Activated T-helper 1 cell treated with anti-CD3 and anti-CD28 coated beads, Interleukin-12 subunit alpha, Interleukin-12 subunit beta, Interleukin-2, Interleukin-4 antibody, amounts not matched to agents 30 ng/mL and 10 ng/mL and 1 ng/mL, durations not matched to agents 14 hours and 24 hours and 36 hours (primary cell): Measurements from ENCODE around the gene ARVCF. TPM values are rescaled to one million over a fixed set of nuclear protein-coding genes. Genes with fewer than 3 reads are reported as not detected.

Source experiments
- DNase-seq: peaks from one replicate; pipeline ENCODE4 v3.0.0; 2021; ENCODE audit warnings: low spot score
- H3K27ac Mint-ChIP-seq: one replicate; pipeline ENCODE4 v1.8.0; 2021; ENCODE audit warnings: mild to moderate bottlenecking, mixed read lengths
- H3K27me3 Mint-ChIP-seq: one replicate; pipeline ENCODE4 v1.8.0; 2022; ENCODE audit warnings: mild to moderate bottlenecking, moderate library complexity, mixed read lengths; ENCODE audit not compliant: insufficient read depth
- H3K36me3 Mint-ChIP-seq: one replicate; pipeline ENCODE4 v1.8.0; 2021; ENCODE audit warnings: low read depth, mixed read lengths
- H3K4me1 Mint-ChIP-seq: one replicate; pipeline ENCODE4 v1.8.0; 2021; ENCODE audit warnings: low read depth, mixed read lengths
- H3K4me3 Mint-ChIP-seq: one replicate; pipeline ENCODE4 v1.8.0; 2021; ENCODE audit warnings: mild to moderate bottlenecking, moderate library complexity, mixed read lengths
- H3K9me3 Mint-ChIP-seq: one replicate; pipeline ENCODE4 v1.8.0; 2021; ENCODE audit warnings: mixed read lengths
- intact Hi-C: fragments of 100-400 bp; cut with micrococcal nuclease; formaldehyde crosslinking; loops from one replicate; pipeline ENCODE4 v1.15.1; 2024
- total RNA-seq: library from RNA; stranded (reverse); gene quantifications from 2 replicates; pipeline ENCODE4 v1.2.3, GENCODE V29; 2022

ARVCF gene
- total RNA-seq, 1 donor from 2014 or later: 2.4 TPM

DNA sequence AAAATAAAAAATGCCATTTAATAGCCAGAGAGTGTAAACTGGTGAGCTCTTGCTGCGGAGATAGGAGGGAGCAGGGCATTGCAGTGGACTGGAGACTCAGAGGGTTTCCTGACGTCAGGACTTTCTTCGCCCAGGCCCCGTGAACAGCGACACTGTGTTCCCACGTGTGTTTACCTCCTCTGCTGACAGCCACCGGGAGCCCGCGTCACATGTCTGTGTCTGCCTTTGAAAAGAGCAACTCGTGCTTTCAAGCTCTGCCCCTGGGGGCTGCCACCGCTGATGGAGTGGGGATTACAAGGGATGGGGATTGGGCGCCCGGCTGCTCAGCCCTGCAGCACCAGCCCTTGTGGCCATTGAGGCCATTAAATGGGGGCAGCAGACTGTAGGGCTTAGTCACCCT is 7.6 kb upstream of the ARVCF start:
- DNase-seq: no peak
- no peak overlapping the region for H3K4me3 Mint-ChIP-seq
- peaks cover 22% of the 10 kb centered on the region for H3K4me1 Mint-ChIP-seq
- no peaks in the 10 kb centered on the region for H3K36me3 Mint-ChIP-seq
- H3K27ac Mint-ChIP-seq: no peak overlapping the region
- H3K27me3 Mint-ChIP-seq: peaks cover 3% of the 10 kb centered on the region
- intact Hi-C loops: no loop called here
- no peaks in the 10 kb centered on the region for H3K9me3 Mint-ChIP-seq

GRCh38 chr22:20022978-20023613 is 6.5 kb upstream of the ARVCF start:
- Mint-ChIP-seq H3K4me1 (peaks cover 22% of the 10 kb centered on the region), H3K27me3 (peaks cover 9% of the 10 kb centered on the region), H3K9me3 (no peaks in the 10 kb centered on the region), H3K4me3 (peak overlapping the region; percentile 47), H3K36me3 (no peaks in the 10 kb centered on the region), H3K27ac (no peak overlapping the region)
- intact Hi-C loops: no loop called here
- no peak for DNase-seq

GRCh38 chr22:20022231-20022977 is 5.8 kb upstream of the ARVCF start:
- intact Hi-C loops: no loop called here
- H3K27ac Mint-ChIP-seq: peak overlapping the region; percentile 85
- H3K4me3 Mint-ChIP-seq: peak overlapping the region; percentile 93
- peaks cover 16% of the 10 kb centered on the region for H3K27me3 Mint-ChIP-seq
- no peaks in the 10 kb centered on the region for H3K36me3 Mint-ChIP-seq
- no peaks in the 10 kb centered on the region for H3K9me3 Mint-ChIP-seq
- H3K4me1 Mint-ChIP-seq: peaks cover 22% of the 10 kb centered on the region
- no peak for DNase-seq

DNA sequence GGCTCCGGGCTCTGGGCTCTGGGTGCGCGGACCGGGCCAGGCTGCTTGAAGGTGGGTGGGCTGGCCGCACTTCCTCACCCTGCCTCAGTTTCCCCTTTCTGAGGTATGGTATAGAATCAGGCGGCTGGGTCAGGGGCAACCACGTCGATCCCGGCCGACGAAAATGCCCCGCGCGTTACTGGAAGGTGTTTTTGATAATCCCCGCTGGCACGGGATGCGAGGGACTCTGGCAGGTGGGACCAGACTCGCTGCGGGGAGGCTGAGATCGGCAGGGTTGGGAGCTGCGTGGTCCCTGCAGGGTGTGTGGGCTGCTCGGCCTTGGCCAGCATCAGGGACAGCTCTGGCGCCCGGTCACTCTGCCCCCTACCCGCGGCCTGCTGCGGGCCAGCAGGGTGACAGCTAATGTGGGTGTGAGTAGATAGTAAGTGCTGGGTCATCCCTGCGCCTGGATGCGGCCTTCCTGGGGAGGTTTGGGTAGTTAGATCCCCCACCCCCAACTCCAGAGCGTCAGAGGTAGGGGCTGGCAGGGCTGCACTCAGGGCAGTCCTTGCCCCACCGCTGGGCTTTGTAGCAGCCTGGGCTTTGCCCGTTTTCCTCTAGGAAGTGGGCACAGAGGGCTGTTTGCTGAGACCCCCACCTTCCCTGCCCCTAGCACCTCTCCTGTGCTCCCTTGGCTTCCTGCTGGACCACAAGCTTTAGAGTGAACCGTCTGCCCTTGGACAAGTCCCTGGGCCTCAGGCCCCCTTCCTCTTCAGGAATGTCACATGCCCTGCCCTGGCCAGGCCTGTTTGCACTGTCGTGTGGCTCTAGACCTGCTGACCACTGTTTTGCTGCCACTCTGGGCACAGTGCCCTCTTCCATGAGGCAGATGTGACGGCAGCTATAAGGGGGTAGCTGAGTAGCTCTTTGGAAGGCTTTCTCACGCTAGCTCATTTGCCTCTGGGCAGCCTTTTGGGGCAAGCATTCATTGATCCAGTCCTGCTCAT is 4.9 kb upstream of the ARVCF start:
- no peaks in the 10 kb centered on the region for H3K9me3 Mint-ChIP-seq

GRCh38 chr22:20020533-20021195 is 4.0 kb upstream of the ARVCF start, which contains the start of gene TANGO2:
Gene TANGO2 (plus strand): TSS chr22:20021110. CDS start chr22:20036799, 15,689 bp downstream.
- Mint-ChIP-seq H3K4me1 (peaks cover 22% of the 10 kb centered on the region), H3K27me3 (peaks cover 21% of the 10 kb centered on the region), H3K36me3 (no peaks in the 10 kb centered on the region), H3K27ac (peak within 1 kb of the TSS; percentile 93), H3K4me3 (peak within 1 kb of the TSS; percentile 93), H3K9me3 (no peaks in the 10 kb centered on the region)
- peak; percentile 95 for DNase-seq
- intact Hi-C loops: loop anchor here (1.0 to 2.0 kb wide), 4 partner anchors 59 to 279 kb away; partner anchors contain the start of gene ZDHHC8

More for the DNA sequence above, 4.9 kb upstream of the ARVCF start:
- no peaks in the 10 kb centered on the region for H3K36me3 Mint-ChIP-seq
- H3K27ac Mint-ChIP-seq: peak overlapping the region; percentile 85
- peaks cover 20% of the 10 kb centered on the region for H3K27me3 Mint-ChIP-seq
- intact Hi-C loops: loop anchor here (1.0 to 2.0 kb wide), 4 partner anchors 58 to 278 kb away; partner anchors contain the start of gene ZDHHC8
- H3K4me1 Mint-ChIP-seq: peaks cover 22% of the 10 kb centered on the region
- DNase-seq: no peak
- H3K4me3 Mint-ChIP-seq: peak overlapping the region; percentile 93

DNA sequence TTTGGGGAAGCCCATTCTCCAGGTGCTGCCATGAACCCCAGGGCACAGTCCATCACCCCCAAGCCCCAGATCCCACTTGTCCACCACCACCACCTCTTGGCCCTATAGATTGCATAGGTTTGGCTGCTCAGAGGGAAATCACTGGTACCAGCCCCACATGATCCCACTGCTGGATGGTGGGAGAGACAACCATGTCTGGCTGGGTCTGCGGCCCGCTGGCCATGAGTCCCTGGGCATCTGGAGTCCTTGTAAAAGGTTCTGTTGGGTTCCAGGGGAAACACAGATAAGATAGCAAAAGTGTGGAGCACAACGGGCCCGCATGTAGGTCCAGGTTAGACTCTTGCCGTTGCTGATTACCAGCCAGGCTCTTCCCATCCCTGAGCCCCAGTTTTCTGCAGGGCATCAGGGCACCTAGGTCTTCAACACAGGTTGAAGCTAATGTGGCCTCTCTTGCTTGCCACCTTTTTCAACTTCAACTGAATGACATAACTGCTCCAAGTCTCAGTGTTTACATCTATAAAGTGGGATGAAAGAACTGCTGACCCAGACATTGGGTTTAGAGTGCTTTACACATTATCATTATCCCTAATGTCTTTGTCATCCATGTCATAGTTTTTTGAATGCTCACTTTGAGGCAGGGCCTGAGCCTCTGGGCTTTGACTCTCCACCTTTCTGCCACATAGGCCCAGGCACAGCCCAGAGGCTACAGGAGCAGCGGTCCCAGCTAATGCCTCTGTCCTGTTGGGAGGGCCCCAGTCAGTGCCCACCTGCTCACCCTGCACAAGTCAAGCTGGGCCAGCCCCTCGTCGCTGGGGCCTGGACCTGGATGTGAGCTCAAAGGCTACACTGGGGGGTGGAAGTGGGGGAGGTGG is 3.3 kb upstream of the ARVCF start:
- H3K9me3 Mint-ChIP-seq: no peaks in the 10 kb centered on the region
- DNase-seq: no peak
- peak overlapping the region; percentile 83 for H3K4me3 Mint-ChIP-seq
- H3K27me3 Mint-ChIP-seq: peaks cover 28% of the 10 kb centered on the region
- peaks cover 22% of the 10 kb centered on the region for H3K4me1 Mint-ChIP-seq
- peak overlapping the region; percentile 93 for H3K27ac Mint-ChIP-seq
- intact Hi-C loops: loop anchor here (2.0 kb wide), 2 partner anchors 81 to 111 kb away; partner anchors contain the start of gene ZDHHC8
- no peaks in the 10 kb centered on the region for H3K36me3 Mint-ChIP-seq

- H3K9me3 Mint-ChIP-seq: no peaks in the 10 kb centered on the region
- intact Hi-C loops: no loop called here
- H3K36me3 Mint-ChIP-seq: no peaks in the 10 kb centered on the region
- H3K4me1 Mint-ChIP-seq: peaks cover 22% of the 10 kb centered on the region
- H3K4me3 Mint-ChIP-seq: peak overlapping the region; percentile 84
- no peak for DNase-seq
- peaks cover 32% of the 10 kb centered on the region for H3K27me3 Mint-ChIP-seq
- H3K27ac Mint-ChIP-seq: no peak overlapping the region
Measured at GRCh38 chr22:20018001-20018400, 1.4 kb upstream of the ARVCF start.

GRCh38 chr22:20017622-20017958 is 967 bp upstream of the ARVCF start:
- intact Hi-C loops: no loop called here
- H3K27me3 Mint-ChIP-seq: peaks cover 32% of the 10 kb centered on the region
- no peak for DNase-seq
- H3K4me1 Mint-ChIP-seq: peaks cover 21% of the 10 kb centered on the region
- no peaks in the 10 kb centered on the region for H3K9me3 Mint-ChIP-seq
- peak overlapping the region; percentile 84 for H3K4me3 Mint-ChIP-seq
- H3K36me3 Mint-ChIP-seq: no peaks in the 10 kb centered on the region
- H3K27ac Mint-ChIP-seq: no peak overlapping the region

GRCh38 chr22:20015971-20016733 is 471 bp downstream of the ARVCF start:
- H3K4me3 Mint-ChIP-seq: no peak overlapping the region
- peaks cover 8% of the 10 kb centered on the region for H3K4me1 Mint-ChIP-seq
- H3K27me3 Mint-ChIP-seq: peaks cover 32% of the 10 kb centered on the region
- no peak overlapping the region for H3K27ac Mint-ChIP-seq
- H3K36me3 Mint-ChIP-seq: no peaks in the 10 kb centered on the region
- H3K9me3 Mint-ChIP-seq: no peaks in the 10 kb centered on the region
- intact Hi-C loops: loop anchor here (1.0 kb wide), 3 partner anchors 29 to 101 kb away; partner anchors contain the start of genes DGCR8 and TRMT2A
- peak; percentile 9 for DNase-seq

GRCh38 chr22:20015187-20015625 is 1.4 kb downstream of the ARVCF start:
- Mint-ChIP-seq H3K9me3 (no peaks in the 10 kb centered on the region), H3K27me3 (peaks cover 32% of the 10 kb centered on the region), H3K4me1 (peaks cover 3% of the 10 kb centered on the region), H3K4me3 (peak overlapping the region; percentile 68), H3K36me3 (no peaks in the 10 kb centered on the region), H3K27ac (no peak overlapping the region)
- intact Hi-C loops: no loop called here
- DNase-seq: no peak
